HG02938 (cell line): ENCODE data around the gene MSMB.
"Not testable (repeated sequence)": the region's sequence is repeated elsewhere in the genome, so short reads cannot be mapped to it uniquely, and the experiment has no call there.

ENCODE experiments used
- ATAC-seq: cut with Tn5 transposase; IDR thresholded peaks from one replicate; pipeline ENCODE4 v1.9.1; 2021; ENCODE audit warnings: mild to moderate bottlenecking, moderate library complexity; ENCODE audit not compliant: unreplicated experiment

MSMB gene

DNA sequence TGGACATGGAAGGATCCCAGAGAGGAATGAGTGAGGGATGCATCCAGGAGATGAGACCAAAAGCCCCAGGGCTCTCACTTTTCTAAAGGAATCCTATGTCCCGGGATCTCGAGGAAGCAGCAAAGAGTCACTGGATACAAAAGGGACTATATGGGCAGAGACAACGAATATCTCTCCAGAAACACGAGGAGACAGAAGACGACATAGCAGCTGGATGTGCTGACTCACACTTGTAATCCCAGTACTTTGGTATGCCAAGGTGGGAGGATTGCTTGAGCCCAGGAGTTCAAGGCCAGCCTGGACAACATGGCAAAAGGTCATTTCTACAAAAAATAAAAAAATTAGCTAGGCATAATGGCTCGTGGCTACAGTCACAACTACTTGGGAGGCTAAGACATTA lies 24.7 kb upstream of the MSMB start:
- ATAC-seq: no peak

DNA sequence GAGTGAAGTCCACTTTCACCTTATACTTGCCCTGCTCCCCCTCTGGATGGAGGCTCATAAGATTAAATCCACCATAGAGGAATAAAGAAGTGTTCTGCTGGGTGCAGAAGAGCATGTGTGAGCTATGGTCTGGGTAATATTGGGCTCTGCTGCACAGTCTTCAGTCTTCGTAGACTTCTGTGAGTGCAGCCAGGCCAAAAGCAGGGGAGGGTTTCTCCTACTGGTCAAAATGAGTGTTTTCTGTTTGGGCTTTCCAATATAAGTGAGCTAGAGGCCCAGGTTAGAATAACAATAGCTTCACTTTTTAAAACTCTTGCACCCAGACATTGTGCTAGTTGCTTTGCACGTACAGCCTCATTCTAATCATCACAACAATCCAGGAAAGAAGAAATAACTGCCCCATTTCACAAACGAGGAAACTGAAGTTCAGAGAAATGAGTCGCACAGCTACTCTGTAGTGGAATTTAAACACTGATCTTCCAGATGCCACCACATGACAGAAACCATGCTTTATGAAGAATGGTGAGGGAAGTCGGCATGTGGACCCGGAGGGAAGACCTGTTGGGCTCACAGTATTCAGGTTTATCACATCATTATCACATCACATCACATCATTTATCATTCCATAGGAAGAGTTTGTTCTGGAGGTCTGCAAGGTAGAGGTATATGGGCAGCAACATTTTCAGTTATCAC lies 23.8 kb upstream of the MSMB start:
- no peak for ATAC-seq

DNA sequence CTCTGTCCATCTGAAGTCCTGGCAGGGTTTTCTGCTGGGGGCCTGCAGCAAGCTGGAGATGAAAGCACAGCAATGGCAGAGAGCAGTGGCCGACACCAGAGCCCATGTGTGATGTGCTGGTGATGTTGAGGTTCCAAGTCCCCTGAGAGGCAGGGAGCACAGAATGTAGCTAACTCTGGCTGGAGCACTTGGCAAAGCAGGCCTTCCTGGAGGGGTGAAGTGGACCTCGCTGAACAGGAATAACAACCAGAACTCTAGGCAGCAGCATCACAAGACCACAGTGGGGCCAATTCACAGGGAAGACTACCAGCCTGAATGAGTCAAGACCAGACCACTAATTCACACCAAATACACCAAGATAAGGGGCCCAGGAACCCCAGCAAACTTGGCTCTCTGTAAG lies 22.8 kb upstream of the MSMB start:
- no peak for ATAC-seq

DNA sequence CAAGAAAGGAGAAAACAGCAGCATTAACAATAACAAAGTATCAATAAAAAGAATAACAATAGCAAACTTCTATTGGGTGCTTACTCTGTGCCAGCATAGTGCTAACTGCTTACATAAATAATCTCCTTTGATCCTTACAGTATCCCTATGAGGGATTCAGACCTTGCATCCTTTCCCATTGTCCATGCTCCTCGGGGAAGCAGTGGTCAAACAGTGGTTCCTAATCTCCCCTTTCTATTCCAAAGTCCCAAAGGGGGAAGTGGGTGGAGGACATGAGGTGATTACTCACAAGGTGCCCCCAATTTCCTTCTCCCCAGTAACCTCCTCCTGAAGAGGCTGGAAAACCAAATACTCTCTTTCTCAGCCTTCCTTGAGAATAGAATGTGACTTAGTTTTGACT lies 22.0 kb upstream of the MSMB start:
- no peak for ATAC-seq

DNA sequence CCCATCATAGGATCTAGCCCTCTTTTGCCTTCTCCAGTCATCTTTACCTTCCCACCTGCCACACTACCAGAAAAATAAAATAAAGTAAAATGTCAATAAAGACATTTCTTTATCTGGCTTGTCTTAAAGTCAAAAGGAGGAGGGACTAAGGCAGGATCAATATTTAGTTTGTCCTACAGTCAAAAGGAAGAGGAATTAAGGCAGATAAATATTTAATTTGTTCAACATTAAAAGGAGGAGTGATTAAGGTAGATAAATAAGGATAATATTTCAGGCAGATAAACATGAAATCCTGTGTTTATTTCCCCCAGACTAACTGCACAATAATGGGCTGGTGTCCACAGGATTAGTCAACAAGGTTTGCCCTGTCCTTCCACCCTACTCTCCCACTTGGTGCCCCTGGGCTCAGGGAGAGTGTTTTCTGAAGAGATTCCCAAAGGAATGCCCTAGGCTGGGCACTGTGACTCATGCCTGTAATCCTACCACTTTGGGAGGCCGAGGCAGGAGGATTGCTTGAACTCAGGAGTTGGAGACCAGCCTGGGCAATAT lies 18.3 kb upstream of the MSMB start:
- no peak for ATAC-seq

DNA sequence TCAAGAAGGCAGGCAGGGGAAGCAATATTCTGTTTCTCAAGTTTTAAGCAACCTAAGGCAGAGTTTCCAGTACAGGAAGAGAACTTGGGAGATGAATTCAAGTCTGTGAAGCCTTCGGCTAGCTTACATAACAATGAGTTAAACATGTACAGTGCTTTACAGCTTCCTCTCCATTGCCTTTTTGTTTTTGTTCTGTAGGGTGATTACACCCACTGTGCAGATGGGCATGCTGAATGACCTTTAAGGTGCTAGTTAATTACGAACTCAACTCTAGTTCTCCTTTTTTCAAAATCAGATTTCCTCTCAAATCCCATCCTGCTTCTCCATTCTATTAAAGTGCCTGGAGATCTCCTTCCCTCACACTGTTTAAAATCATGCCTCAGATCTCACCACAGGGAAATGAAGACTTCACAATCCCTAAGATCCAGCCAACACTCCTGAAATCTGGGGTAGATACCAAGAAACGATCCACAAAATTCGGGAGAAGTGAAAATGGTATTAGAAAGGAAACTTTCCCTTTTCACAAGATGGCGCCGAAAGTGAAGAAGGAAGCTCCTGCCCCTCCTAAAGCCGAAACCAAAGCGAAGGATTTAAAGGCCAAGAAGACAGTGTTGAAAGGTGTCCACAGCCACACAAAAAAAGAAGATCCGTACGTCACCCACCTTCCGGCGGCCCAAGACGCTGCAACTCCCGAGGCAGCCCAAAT lies 16.8 kb upstream of the MSMB start:
- no peak for ATAC-seq

DNA sequence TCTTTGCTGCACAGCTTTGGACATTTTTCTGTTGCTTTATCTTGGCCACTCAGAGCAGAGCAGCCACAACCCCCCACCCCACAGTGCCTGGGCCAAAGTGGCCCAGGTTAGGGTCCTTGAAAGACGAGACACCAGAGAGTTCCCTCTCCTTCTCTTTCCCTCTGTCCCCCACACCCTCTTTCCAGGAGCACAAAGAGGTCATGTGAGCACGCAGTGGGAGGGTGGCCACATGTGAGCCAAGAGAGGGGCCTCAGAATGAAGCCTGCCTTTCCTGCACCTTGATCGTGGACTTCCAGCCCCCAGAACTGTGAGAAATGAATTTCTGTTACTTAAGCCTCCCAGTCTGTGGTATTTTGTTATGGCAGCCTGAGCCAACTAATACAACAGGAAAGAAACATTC lies 14.6 kb upstream of the MSMB start:
- no peak for ATAC-seq

DNA sequence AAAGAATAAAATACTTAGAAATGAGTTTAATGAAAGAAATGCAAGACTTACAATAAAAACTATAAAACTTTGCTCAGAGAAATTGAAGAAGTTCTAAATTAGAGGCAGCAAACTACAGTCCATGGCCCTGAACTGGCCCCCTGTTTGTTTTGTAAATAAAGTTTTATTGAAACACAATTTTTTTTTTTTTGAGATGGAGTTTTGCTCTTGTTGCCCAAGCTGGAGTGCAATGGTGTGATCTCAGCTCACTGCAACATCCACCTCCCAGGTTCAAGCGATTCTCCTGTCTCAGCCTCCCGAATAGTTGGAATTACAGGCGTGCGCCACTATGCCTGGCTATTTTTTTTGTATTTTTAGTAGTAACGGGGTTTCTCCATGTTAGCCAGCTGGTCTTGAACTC lies 11.9 kb upstream of the MSMB start:
- not testable (repeated sequence) for ATAC-seq

DNA sequence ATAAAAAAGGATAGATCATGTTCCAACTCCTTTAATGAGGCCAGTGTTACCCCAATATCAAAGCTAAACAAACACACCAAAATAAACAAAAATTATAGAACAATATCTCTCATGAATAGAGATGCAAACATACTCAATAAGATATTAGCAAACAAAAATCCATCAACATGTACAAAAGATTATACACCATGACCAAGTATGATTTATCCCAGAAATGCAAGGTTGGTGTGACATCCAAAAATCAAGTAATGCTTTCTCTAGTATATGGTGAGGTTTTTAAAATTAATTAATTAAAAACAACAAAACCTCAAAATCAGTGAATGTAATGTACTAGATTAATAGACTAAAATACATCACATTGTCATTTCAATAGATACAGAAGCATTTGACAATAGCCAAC lies 11.0 kb upstream of the MSMB start:
- no peak for ATAC-seq

DNA sequence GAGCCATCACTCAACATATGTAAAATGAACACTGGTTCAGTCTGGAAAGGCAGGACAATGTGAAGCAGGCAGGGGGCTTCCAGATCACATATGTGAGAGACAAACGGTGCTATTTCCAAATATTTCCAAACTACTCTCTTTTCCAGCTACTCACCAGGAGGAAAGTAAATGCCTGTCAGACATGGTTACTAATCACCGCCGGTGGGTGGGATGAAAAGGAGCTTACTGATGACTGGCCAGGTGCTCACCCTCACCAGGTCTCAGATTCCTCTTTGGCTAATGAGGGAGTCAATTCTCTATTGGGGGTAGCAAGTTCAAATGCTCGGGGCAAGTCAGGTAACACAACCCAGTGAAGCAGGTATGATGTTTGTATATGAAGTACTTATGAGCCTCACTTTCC lies 9.7 kb upstream of the MSMB start:
- ATAC-seq: no peak

DNA sequence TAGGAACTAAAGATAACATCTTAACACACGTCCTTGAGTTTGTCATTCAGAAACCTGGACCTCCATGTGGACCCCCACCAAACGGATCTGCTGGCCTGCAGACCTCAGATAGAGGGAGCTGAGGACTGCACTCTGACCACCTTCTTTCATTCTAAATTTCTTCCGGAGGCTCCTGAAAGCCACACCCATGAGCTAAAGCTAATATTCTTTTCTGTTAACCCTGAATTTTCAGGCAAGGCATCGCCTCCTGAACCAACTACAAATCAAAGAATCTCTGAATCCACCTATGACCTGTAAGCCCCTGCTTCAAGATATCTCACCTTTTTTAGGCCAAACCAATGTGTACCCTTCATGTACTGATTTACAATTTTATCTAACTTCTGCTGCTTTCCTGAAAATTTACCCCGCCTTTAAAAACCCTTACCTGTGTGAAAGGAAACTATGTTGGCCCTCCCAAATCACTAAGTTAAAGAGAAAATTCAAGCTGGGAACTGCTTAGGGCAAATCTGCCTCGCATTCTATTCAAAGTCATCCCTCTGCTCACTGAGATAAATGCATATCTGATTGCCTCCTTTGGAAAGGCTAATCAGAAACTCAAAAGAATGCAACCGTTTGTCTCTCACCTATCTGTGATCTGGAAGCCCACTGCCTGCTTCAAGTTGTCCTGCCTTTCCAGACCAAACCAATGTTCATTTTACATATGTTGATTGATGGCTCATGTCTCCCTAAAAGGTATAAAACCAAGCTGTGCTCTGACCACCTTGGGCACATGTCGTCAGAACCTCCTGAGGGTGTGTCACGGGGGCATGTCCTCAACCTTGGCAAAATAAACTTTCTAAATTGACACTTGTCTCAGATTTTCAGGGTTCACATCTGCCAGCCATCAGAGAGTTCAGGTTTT lies 7.7 kb upstream of the MSMB start:
- ATAC-seq: no peak

DNA sequence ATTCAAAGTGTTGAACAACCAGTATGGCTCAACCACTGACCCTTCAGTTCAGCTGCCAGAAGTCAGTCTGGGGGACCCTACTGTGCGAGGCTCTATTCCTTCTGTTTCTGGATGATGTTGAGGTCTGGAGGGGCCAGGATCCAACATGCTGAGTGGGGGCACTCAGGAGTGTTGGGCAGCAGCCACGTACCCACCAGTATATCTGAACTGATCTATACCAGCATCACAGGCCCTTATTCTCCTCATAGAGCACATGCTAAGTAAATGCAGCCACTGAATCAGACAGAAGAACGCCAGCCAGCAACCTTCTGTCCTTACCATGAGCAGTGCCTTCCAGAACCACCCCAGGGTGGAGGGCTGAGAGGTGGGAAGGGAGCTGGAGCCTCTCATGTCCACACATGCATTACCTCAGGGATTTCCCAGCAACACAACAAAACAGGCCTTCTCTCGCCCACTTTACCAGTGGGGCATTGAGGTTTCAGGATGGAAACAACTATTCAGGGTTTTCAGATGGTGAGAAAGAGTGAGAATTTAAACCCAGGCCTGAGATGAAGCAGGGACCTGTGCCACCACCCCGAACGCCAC lies 6.8 kb upstream of the MSMB start:
- no peak for ATAC-seq

DNA sequence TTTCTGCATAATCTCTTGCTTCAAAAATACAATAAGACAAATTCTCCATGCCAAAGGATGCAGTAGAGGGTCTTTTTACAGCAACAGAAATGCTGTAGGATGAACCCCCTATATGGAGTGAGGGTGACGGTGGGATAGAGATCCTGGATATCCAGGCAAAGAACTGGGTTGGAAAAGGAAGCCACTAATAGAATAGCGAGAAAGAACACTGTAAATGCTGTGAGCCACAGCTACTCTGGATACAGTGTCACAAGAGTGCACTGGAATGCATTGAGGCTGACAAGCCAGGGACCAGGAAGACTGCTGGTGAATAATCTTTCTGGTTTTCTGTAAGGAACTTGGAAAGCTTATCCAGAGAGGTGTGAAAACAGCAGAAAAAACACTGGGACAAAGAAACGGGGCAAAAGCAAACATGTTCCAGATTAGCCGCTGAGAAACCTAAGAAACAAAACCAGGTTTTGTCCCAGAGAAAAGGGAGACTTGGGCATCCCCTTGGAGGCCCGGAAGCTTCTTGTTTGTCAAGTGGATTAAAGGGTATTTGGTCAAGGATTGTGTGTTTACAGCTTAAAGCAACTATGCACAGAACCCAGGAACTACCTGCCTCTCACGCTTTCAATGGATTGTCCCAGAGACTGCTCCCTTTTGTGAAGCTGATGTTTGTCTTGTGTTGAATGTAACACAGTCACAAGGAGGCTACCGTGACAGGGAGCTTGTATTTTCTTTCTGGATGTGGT lies 6.2 kb upstream of the MSMB start:
- no peak for ATAC-seq

DNA sequence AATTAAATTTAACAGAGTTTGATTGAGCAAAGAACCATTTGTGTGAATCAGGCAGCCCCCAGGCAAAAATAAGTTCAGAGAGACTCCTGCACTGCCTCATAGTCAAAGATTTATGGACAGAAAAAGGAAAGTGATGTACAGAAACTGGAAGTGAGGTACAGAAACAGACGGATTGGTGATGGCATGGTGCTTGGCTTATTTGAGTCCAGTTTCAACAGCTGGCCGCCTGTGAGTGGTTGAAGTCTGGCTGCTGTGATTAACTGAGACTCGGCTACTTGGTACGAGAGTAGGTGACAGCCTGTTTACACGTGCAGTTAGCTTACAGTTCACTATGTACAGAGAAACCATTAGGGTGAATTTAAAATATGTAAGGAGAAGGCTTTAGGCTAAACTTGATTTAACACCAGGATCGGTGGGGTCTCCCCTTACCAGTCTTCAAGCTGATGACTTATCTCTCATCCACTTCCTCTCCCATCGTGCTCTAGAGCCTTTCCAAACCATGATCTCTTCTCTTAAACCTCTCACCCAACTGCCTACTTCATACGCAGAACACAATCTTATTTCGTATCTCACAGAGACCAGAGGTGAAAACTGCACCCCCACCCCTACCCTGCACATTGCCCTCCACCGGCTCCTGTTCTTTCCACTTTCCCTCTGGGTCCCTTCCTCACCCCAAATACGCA lies 5.0 kb upstream of the MSMB start:
- ATAC-seq: no peak

DNA sequence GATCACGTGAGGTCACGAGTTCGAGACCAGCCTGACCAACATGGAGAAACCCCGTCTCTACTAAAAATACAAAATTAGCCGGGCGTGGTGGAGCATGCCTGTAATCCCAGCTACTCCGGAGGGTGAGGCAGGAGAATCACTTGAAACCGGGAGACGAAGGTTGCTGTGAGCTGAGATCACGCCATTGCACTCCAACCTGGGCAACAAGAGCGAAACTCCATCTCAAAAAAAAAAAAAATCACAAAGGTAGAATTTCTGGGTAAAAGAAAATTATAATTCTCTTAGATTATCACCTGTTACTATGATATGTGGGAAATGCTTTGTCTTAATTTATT lies 3.4 kb upstream of the MSMB start:
- not testable (repeated sequence) for ATAC-seq

DNA sequence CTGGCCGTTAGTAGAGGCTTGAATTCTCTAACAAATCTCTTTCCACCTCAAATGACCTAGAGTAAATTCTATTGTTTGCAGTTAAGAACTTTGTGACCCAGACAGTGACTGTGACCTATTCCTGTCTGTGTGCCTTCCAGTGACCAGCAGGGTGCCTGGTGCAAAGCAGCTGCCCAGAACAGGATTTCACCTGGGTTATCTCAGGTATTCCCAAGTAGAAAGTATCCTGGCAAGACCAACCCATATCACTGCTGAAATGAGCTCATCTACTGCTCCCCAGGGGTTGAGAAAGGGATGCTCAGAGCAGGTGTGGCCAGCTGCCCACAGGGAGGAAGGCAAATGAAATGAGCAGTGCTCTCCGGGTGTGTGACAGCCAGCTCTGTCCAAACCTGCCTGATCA lies 2.1 kb upstream of the MSMB start:
- ATAC-seq: no peak

DNA sequence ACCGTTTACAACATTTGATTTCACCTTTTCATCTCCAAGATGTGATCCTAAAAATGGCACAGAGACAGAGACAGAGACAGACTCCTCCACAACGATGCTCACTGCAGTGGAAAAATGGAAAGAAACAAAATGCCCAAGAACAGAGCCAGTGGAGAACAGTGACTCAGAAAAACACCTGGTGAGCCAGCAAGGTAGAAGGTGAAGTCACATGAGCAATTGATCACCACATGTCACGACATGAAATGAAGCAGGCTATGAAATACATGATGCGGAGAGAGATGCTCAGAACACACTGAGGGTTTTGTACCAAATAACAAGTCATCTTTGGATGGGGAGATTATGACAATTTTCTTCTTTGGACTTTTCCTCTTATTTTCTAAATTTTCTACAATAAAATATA lies 3.5 kb downstream of the MSMB start:
- ATAC-seq: no peak

DNA sequence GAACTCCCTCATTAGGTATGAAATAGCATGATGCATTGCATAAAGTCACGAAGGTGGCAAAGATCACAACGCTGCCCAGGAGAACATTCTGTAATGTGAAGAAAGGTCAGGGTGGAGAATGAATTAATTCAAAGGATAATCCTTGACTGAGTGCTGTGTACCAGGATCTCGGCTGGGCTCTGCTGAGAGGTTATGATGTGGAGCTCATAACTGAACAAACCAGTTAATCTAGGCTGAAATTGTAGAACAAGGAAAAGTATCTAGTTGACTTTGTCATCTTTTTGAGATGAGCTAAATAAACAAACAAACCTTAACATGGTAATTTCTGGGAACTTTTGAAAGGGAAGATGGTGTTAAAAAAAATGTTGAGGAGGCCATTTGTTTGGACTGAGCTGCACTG lies 6.1 kb downstream of the MSMB start:
- ATAC-seq: no peak

DNA sequence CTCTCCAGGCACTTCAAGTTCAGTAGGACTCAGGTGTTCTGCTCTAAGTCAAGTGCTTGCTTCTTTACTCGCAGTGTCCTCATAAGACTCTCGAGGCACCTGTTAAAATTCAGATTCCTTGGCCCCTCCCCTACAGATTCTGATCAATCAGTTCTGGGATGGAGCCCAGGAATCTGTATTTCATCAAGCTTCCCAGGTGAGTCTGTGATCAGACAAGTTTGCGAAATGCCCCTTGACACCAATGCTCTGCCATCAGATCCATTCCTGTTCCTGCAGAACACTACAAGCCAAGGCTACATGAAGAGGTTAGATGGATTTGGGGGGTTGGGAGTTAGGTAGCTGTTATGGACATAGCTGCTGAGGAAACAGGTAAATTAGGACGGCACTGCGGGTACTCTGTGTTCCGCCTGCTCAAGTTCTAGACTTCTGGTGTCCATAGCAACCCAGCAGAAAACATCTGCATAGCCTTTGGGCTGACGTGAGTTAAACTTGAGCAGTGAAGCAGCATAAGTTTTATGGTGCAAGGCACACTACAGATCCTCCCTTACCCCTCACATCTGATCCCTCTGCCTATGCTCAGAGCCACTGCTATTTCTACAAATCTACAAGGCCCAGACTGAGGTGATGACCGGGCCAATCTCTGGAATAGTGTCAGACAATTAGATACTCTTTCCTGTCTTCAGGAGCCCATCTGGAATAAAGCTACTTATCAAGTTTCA lies 8.8 kb downstream of the MSMB start:
- ATAC-seq: no peak
